NOMO-1 treated with dmso at 0.1 percent for 144 hours (cell line): ENCODE results near the gene SYNPO2.

Experiments used
- DNase-seq: peaks from one replicate; lab custom pipeline; 2025; ENCODE audit not compliant: unreplicated experiment; lab: John Stamatoyannopoulos, UW

Gene SYNPO2

DNA sequence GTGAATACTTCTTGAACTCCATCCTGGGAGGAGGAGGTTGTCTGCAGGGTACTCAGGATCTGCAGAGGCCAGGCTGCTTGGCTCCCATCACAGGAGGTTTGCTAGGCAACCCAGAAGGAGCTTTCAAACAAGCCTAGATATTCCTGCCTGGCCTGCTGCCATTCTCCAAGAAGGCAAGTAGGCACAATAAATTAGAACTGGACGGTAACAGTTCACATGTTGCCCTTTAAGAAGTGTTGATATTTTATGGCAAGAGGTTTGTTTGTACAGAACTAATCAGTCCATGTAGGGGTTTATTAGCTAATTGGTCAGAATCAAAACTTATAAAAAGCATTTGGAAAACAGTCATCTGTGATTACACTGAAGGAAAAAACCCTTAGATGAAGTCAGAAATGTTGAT lies 39.3 kb downstream of the SYNPO2 start:
- DNase-seq = no peak

DNA sequence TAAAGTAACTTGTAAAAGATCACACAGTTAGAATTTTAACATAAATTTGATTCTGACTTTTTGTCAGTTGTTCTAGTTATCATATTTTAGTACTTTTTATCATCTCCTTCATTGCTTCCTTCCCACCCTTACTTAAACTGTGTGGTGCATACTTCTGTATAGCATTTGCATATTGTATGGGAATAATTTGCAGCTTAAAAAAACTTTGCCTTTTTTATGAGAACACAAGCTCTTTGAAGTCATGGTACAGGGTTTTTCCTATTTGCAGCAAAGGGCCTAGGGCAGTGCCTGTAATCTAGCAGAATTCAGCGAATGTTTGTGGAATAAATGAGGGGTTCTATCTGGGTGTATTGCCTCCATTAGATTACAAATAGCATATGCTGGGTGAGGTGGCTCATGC lies 41.6 kb downstream of the SYNPO2 start:
- DNase-seq = no peak

GRCh38 chr4:118931786-118932185 lies 43.1 kb downstream of the SYNPO2 start:
- DNase-seq = no peak

DNA sequence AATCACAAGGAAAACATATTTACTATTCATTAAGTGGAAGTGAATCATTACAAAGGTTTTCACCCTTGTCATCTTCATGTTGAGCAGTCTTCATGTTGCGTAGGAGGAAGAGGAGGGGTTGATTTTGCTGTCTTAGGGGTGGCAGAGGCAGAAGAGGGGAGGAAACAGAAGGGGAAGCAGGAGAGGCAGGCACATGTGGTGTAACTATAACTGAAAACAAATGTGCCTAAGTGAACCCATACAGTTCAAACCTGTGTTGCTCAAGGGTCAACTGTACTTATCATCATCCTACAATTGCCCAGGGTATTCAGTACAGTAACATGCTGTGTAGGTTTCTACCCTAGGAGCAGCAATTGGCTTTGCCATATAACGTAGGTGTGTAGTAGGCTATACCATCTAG lies 47.2 kb downstream of the SYNPO2 start:
- peak; percentile 45 for DNase-seq

- no peak for DNase-seq
Measured at GRCh38 chr4:118936406-118936805, 47.8 kb downstream of the SYNPO2 start.

GRCh38 chr4:118939169-118939783 lies 50.6 kb downstream of the SYNPO2 start:
- no peak for DNase-seq

DNA sequence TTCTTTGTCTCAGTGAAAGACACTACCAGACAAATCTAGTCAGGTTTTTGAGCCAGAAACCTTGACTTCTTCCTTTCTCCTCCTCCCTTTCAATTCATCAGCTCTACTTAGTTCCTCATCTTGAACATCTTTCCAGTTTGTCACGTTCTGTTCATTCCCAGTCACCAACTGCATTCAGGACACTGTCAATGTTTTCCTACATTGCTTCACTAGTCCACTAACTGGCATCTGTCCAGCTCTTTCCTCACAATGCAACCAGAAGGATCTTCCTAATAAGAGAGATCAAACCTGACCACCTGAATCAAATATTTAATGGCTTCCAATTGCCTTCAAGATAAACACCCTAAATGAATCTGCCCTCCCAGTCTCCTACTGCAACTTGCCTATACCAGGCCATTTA lies 52.5 kb downstream of the SYNPO2 start:
- no peak for DNase-seq

GRCh38 chr4:118941799-118942198 lies 53.1 kb downstream of the SYNPO2 start:
- no peak for DNase-seq

DNA sequence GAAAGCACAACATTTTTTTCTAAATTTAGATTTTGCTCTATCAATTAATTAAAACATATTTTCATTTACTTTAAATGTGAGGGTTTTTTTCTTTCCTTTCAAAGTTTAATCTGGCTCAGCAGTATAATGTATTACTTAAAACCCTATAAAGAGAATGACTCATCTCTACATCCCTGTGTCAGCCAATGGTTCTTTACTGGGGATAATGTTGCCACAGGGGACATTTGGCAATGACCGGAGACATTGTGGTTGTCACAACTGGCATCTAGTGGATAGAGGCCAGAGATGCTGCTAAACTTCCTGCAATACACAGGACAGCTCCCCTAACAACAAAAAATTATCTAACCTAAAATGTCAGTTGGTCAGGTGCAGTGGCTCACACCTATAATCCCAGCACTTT lies 53.8 kb downstream of the SYNPO2 start:
- peak; percentile 19 for DNase-seq

GRCh38 chr4:118947095-118947494 lies 58.4 kb downstream of the SYNPO2 start:
- DNase-seq = no peak

- no peak for DNase-seq
Measured at GRCh38 chr4:118948545-118949144, 60.0 kb downstream of the SYNPO2 start.

- no peak for DNase-seq
Measured at GRCh38 chr4:118950224-118950623, 61.6 kb downstream of the SYNPO2 start.

- DNase-seq = no peak
Measured at GRCh38 chr4:118950929-118951570, 62.4 kb downstream of the SYNPO2 start.

GRCh38 chr4:118953276-118953675 lies 64.6 kb downstream of the SYNPO2 start:
- DNase-seq = no peak

DNA sequence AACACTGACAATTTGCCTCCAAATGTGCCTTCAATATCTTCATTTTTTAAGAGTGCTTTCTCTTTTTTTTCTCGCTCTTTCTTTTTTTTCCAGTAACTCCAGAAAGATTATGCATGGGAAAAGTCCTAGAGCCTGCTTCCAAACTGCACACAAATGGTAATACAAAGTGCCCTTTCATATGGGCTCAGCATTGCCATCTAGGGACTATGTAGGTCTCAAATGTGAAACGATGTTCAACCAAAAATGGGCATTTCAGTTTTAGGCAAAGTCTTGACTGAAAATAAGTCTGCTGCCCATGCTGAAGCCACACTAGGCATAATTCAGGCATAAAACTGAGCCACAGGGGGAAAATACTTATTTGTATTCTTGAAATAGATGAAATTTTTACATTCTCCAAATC lies 65.6 kb downstream of the SYNPO2 start:
- DNase-seq = no peak

DNA sequence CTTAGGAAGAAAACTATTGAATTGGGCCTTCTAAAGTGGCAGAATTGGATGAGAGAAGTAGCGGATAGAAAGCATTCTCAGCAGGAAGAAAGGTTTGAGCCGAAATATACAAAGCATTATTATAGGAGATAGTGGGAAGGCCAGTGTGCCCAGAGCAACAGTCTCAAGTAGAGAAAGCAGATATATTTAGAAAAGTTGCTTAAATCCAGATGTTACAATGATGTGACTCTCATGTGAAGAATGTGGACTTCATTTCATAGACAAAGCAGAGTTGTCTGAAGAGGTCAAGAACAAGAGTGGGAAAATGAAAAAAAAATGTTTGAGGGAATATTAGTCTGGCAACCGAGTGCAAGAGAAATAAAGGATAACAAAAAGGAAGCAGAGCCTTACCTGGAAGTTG lies 66.9 kb downstream of the SYNPO2 start:
- DNase-seq = no peak

DNA sequence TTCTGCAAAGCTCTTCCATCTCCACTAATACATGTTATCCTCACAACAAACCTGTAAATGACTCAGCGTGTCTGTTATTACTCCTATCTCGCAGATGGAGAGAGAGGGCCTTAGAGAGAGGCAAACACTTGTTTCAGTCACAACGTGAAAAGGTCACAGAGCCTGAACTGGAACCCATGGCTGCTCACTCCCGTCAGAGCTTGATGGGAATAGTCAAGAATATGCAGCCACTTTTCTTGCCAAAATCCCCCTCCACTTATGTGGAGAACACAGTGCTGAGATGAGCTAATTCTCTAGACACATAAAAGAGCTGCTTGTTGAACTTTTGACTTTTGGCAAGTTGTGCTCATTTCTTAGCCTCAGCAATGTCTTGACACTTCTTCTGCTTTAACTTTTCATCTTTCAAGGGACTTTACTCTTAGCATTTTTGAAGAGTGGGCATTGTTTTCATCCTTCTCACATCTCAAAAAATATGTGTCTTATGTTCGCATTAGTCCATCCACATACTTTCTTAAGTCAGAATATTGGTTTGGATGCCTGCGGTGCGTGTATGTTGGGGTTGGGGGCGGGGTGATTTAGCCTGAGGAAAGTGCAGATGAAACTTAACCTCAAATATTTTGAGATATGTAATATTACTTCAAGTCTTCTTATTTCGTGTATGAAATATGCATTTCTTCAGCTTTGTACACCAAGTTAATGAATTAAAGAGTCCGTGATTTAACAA lies 69.2 kb downstream of the SYNPO2 start:
- DNase-seq = no peak

GRCh38 chr4:118962540-118962939 lies 73.9 kb downstream of the SYNPO2 start:
- no peak for DNase-seq

DNA sequence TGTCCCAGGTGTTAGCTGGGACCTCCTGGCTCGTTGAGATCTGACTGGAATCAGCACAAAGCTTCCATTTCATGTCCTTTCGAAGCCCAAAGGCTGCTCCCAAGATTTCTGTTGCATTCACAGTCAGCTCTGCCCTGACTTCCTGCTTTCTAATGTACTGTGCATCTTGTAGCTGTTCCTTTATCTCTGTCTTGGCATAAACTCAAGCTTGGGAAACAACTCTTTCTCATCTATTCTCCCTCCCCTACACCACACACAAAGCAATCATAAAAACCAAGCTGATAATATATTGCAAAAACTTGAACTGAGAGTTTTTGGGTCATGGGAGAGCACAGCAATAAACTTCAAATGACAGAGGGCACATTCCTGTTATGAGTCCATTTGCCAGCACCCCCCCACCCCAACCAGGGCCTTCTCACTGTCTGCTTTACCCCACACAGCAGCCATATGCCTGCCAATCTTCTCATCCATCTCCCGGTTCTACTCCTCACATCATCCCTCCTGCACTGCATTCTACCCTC lies 76.3 kb downstream of the SYNPO2 start:
- DNase-seq = no peak

DNA sequence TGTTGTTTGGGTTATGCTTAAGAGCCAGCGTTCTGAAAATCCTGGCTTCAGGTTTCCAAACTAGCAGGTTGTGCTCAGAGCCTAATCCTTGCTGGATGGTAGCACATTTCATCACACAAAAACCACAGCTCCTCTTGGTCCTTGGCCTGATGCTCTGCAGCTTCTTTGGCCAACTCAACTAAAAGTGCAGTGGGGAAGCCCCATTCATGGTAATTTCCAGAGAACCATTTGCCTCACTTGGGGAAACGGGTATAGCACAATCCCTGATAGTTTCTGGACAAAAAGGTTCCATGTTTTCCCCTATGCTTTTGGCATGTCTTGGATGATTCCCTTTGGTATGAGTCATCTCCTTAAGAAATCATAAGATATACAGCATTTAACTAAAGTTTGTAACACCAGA lies 78.7 kb downstream of the SYNPO2 start:
- DNase-seq = no peak

- peak; percentile 77 for DNase-seq
Measured at GRCh38 chr4:118968005-118968404, 79.4 kb downstream of the SYNPO2 start.

DNA sequence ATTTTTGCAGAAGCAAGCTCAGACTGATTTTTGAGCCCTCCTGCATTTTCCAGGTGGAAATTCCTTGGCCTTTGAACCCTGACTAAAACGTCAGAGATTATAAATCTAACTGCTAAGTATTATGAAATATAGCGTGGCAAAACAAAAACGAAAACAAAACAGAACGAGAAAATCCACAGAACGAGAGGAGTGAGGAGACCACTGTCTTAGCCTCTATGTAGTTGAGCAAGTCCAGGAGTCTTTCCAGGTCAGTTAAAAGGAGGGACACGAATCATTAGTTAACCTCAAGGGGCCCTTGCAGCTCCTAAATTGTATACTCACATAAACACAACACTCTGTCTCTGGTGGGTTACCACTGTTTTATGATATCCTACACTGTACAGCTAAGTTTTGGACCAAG lies 80.2 kb downstream of the SYNPO2 start:
- DNase-seq = no peak
